IMR-90 (cell line): ENCODE results near the gene ABCC4.

Experiments
- CHD1 ChIP-seq: IDR thresholded peaks from 2 replicates; pipeline ENCODE4 v1.6.1; 2012; ENCODE audit warnings: low read depth, low read length, improper control_type of control experiment
- MAZ ChIP-seq: IDR thresholded peaks from 2 replicates; pipeline ENCODE4 v1.6.1; 2012; ENCODE audit warnings: low read depth, mild to moderate bottlenecking, low read length, improper control_type of control experiment, moderate library complexity, borderline replicate concordance
- POLR2A ChIP-seq: IDR thresholded peaks from 2 replicates; pipeline ENCODE4 v1.6.1; 2012; ENCODE audit warnings: mild to moderate bottlenecking, low read depth, low read length
- TF ChIP-seq, protein P1 (sequence below): conservative IDR thresholded peaks from 2 replicates; pipeline ENCODE4 v1.5.1; 2012; ENCODE audit warnings: mild to moderate bottlenecking, low read depth, low read length, improper control_type of control experiment
- TF ChIP-seq, protein P2 (sequence below): fragments of 150-350 bp; IDR thresholded peaks from 2 replicates; pipeline ENCODE4 v1.6.1; 2017; ENCODE audit warnings: mild to moderate bottlenecking, antibody characterized with exemption, low read length, low read depth

DNA sequence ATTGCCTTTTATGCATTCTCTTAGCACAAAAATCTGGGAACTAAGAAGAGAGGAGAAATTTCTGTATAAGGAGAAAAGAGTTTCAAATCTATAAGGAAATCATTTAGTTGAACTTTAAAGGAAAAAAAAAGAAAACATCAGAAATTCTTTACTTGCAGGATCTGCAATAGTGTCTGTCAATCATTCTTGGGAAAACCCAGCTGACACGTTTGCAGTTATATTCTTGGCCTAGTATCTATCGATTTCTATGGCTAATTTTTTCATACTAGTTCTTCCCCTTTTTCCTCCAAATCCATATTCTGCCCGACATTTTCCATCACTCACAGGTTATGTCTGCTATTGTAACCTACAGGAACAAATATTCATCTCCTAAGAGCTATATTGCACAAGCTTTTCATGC is 160.7 kb downstream of the ABCC4 start:
- TF ChIP-seq POLR2A (no peak), CHD1 (no peak), MAZ (no peak)
- TF ChIP-seq, protein P1, sequence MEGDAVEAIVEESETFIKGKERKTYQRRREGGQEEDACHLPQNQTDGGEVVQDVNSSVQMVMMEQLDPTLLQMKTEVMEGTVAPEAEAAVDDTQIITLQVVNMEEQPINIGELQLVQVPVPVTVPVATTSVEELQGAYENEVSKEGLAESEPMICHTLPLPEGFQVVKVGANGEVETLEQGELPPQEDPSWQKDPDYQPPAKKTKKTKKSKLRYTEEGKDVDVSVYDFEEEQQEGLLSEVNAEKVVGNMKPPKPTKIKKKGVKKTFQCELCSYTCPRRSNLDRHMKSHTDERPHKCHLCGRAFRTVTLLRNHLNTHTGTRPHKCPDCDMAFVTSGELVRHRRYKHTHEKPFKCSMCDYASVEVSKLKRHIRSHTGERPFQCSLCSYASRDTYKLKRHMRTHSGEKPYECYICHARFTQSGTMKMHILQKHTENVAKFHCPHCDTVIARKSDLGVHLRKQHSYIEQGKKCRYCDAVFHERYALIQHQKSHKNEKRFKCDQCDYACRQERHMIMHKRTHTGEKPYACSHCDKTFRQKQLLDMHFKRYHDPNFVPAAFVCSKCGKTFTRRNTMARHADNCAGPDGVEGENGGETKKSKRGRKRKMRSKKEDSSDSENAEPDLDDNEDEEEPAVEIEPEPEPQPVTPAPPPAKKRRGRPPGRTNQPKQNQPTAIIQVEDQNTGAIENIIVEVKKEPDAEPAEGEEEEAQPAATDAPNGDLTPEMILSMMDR: no peak
- TF ChIP-seq, protein P2, sequence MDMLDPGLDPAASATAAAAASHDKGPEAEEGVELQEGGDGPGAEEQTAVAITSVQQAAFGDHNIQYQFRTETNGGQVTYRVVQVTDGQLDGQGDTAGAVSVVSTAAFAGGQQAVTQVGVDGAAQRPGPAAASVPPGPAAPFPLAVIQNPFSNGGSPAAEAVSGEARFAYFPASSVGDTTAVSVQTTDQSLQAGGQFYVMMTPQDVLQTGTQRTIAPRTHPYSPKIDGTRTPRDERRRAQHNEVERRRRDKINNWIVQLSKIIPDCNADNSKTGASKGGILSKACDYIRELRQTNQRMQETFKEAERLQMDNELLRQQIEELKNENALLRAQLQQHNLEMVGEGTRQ: no peak
